Parathyroid adenoma (tissue), 2 donors: ENCODE data around the gene PPM1H.

Experiments
- H2AFZ ChIP-seq: fragments of 300-600 bp; sonication (generic); one replicate; pipeline ENCODE4 v1.7.0; 2017; ENCODE audit warnings: antibody characterized with exemption, mild to moderate bottlenecking
- H3K27ac ChIP-seq: fragments of 300-600 bp; sonication (generic); one replicate; pipeline ENCODE4 v1.7.0; 2017
- H3K27me3 ChIP-seq: fragments of 300-600 bp; sonication (generic); one replicate; pipeline ENCODE4 v1.7.0; 2017; ENCODE audit warnings: low read length; ENCODE audit not compliant: control insufficient read depth, insufficient read depth
- H3K36me3 ChIP-seq: fragments of 300-600 bp; sonication (generic); one replicate; pipeline ENCODE4 v1.7.0; 2017; ENCODE audit warnings: low read length; ENCODE audit not compliant: control insufficient read depth, insufficient read depth
- H3K4me1 ChIP-seq: fragments of 300-600 bp; sonication (generic); one replicate; pipeline ENCODE4 v1.7.0; 2017; ENCODE audit warnings: control low read depth
- H3K4me2 ChIP-seq: fragments of 300-600 bp; sonication (generic); one replicate; pipeline ENCODE4 v1.7.0; 2017; ENCODE audit warnings: low read length
- H3K4me3 ChIP-seq: fragments of 300-600 bp; sonication (generic); one replicate; pipeline ENCODE4 v1.7.0; 2017; ENCODE audit warnings: low read depth, low read length
- H3K79me2 ChIP-seq: fragments of 300-600 bp; sonication (generic); one replicate; pipeline ENCODE4 v1.7.0; 2017; ENCODE audit warnings: control low read depth
- H3K9ac ChIP-seq: fragments of 300-600 bp; sonication (generic); one replicate; pipeline ENCODE4 v1.7.0; 2017; ENCODE audit warnings: mild to moderate bottlenecking
- H3K9me3 ChIP-seq: fragments of 300-600 bp; sonication (generic); one replicate; pipeline ENCODE4 v1.7.0; 2017; ENCODE audit warnings: low read length; ENCODE audit not compliant: control insufficient read depth
- CTCF ChIP-seq: fragments of 300-600 bp; sonication (generic); IDR thresholded peaks from one replicate; pipeline ENCODE4 v1.7.0; 2017; ENCODE audit warnings: antibody characterized with exemption, mild to moderate bottlenecking
- donor health status: primary hyperparathyroidism.

Gene PPM1H

GRCh38 chr12:62603811-62604098, 331.2 kb downstream of the PPM1H start:
- Histone ChIP-seq H2AFZ (peak overlapping the region; percentile 92), H3K4me1 (no peaks in the 10 kb centered on the region), H3K9me3 (no peaks in the 10 kb centered on the region), H3K36me3 (no peaks in the 10 kb centered on the region), H3K4me3 (peak overlapping the region; percentile 85), H3K79me2 (no peaks in the 10 kb centered on the region), H3K27ac (peak overlapping the region; percentile 95), H3K9ac (peak overlapping the region; percentile 56), H3K4me2 (peak overlapping the region; percentile 74), H3K27me3 (no peaks in the 10 kb centered on the region)
- no peak for TF ChIP-seq CTCF

DNA sequence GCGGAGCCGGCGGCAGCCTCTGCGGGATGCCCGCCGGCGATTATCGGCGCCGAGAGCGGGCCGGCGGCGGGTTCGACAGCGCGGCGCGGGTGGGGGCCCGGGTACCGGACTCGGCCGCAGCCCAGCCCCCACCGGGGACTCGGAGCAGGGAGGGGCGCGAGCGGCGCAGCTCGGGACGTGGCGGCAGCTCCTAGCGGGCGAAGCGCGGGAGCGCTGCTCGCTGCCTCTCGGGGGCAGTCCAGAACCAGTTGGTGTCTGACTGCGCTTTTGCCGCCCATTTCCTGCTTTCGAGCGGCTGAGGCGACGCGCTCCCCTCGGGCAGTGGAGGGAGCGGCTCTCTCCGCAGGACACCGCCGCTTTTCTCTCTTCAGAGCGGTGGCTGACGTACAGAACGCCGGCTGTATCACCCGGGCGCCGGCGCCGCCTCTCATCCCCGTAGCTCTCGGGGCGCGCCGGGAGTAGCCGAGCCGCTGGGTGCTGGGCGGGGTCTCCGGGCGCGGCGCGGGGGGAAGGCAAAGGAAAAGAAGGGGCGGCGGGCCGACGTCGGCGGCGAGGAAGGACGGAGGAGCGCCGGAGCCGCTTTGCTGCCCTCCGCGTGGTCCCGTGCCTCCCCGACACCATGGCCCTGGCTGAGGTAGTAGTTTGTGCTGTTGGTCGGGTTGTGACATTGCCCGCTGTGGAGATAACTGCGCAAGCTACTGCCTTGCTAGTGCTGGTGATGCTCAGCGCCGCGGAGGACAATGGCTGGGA, 331.7 kb downstream of the PPM1H start:
- Histone ChIP-seq H3K27me3 (no peaks in the 10 kb centered on the region), H3K9me3 (no peaks in the 10 kb centered on the region), H3K4me3 (peak overlapping the region; percentile 85), H3K4me1 (no peaks in the 10 kb centered on the region), H3K4me2 (peak overlapping the region; percentile 74), H3K36me3 (no peaks in the 10 kb centered on the region), H3K27ac (peak overlapping the region; percentile 95), H3K9ac (peak overlapping the region; percentile 56), H2AFZ (peak overlapping the region; percentile 92), H3K79me2 (no peaks in the 10 kb centered on the region)
- peak; percentile 52 for TF ChIP-seq CTCF

DNA sequence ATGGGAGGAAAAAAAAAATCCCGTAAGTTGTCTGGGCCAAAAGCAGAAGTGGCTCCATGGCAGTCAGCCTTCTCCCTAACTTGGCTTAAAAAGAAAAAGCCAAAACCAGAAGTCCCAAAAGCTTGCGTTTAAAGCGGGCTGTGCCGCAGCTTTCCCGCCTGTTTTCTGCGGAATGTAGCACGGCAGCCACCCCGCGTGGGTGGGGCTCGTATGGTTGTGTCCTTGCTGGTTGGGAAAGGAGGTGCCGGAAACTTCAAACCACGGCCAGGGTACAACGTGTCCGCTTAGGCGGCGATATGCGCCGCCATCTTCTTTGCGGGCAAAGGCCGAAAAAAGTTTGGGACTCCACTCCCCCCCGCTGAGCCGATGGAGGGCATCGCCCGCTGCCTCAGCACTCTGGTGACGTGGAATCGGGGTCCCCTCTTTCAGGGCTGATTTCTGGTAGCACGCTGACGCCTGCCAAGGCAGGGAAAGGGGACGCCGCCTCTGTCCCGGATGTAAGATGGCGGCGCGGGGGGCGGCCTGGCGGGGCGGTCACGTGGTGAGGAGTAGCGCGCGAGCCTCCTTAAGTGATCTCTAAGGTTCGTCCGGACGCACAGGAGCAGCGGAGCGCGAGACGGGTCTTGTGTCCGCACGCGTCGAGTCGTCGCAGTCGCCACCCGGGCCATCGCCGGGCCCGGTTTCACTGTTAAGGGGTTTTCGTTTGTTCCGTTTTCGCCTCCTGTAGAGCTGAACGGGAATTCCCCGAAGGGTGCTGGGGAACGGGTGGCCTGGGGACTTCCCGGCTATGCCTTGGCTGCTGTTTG, 332.5 kb downstream of the PPM1H start:
- peak overlapping the region; percentile 85 for H3K4me3 ChIP-seq
- H2AFZ ChIP-seq = peak overlapping the region; percentile 92

GRCh38 chr12:62601765-62602164, 333.2 kb downstream of the PPM1H start:
- TF ChIP-seq CTCF = no peak
- Histone ChIP-seq H3K9ac (no peak overlapping the region), H3K79me2 (no peaks in the 10 kb centered on the region)

More for the DNA sequence above, 332.5 kb downstream of the PPM1H start:
- Histone ChIP-seq H3K79me2 (no peaks in the 10 kb centered on the region), H3K4me2 (peak overlapping the region; percentile 74), H3K9ac (peak overlapping the region; percentile 56), H3K9me3 (no peaks in the 10 kb centered on the region), H3K27me3 (no peaks in the 10 kb centered on the region), H3K4me1 (no peaks in the 10 kb centered on the region), H3K27ac (peak overlapping the region; percentile 95), H3K36me3 (no peaks in the 10 kb centered on the region)
- no peak for TF ChIP-seq CTCF

More at GRCh38 chr12:62601765-62602164, 333.2 kb downstream of the PPM1H start:
- peak overlapping the region; percentile 85 for H3K4me3 ChIP-seq
- H3K9me3 ChIP-seq = no peaks in the 10 kb centered on the region
- H3K36me3 ChIP-seq = no peaks in the 10 kb centered on the region
- H2AFZ ChIP-seq = peak overlapping the region; percentile 92
- H3K4me1 ChIP-seq = no peaks in the 10 kb centered on the region
- no peaks in the 10 kb centered on the region for H3K27me3 ChIP-seq
- H3K4me2 ChIP-seq = peak overlapping the region; percentile 74
- H3K27ac ChIP-seq = peak overlapping the region; percentile 95
